HFF-Myc (cell line): ENCODE data around the gene SEBOX.
A peak's percentile ranks its signal among the peaks of the same experiment; 100 is the strongest.

Experiments
- DNase-seq: peaks from one replicate; pipeline ENCODE4 v3.0.0-alpha.2; 2011; ENCODE audit warnings: low read depth; ENCODE audit errors: extremely low read depth
- H3K4me3 ChIP-seq: replicated peaks from 2 replicates; pipeline ENCODE4 v1.5.1; 2011; ENCODE audit warnings: low read depth, mild to moderate bottlenecking, control low read depth, low read length
- TF ChIP-seq, protein P1 (sequence below): IDR thresholded peaks from 2 replicates; pipeline ENCODE4 v1.5.1; 2012; ENCODE audit warnings: mild to moderate bottlenecking, low read depth, low read length, control low read depth; ENCODE audit errors: missing control alignments

SEBOX gene

DNA sequence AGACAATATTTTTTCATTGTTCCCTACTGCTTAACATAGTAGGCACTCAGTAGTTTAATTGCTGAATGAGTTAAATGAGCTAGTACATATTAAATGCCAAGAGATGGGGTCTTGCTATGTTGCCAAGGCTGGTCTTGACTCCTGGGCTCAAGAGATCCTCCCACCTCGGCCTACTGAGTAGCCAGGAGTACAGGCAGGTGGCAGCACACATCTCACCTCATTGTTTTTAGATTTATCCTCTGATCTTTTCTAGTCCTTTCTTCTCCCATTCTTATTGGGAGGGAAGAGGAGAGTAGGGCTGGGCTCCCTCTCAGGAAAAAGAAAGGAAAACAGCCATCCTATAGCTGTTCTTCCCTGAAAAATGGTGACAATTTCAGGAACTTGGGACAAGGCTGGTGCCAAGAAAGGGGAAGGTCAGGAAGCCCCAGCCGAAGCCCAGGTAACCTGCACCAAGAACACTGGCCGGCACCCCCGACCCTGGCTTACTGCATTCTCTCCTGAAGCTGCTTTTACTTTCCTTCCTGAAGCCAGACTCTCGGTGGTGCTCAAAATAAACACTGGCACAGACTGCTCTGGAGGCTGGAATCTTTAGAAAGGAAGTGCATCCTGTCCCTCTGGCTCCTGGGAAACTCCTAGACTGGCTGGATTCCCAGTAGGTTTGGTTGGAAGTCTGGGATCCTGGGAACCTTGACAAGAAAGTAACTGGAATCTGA, 26.8 kb downstream of the SEBOX start:
- TF ChIP-seq, protein P1, sequence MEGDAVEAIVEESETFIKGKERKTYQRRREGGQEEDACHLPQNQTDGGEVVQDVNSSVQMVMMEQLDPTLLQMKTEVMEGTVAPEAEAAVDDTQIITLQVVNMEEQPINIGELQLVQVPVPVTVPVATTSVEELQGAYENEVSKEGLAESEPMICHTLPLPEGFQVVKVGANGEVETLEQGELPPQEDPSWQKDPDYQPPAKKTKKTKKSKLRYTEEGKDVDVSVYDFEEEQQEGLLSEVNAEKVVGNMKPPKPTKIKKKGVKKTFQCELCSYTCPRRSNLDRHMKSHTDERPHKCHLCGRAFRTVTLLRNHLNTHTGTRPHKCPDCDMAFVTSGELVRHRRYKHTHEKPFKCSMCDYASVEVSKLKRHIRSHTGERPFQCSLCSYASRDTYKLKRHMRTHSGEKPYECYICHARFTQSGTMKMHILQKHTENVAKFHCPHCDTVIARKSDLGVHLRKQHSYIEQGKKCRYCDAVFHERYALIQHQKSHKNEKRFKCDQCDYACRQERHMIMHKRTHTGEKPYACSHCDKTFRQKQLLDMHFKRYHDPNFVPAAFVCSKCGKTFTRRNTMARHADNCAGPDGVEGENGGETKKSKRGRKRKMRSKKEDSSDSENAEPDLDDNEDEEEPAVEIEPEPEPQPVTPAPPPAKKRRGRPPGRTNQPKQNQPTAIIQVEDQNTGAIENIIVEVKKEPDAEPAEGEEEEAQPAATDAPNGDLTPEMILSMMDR, result no peak
- DNase-seq, result peak; percentile 67
- peak overlapping the region; percentile 4; the same call in 1 of the 2 replicates for H3K4me3 ChIP-seq

DNA sequence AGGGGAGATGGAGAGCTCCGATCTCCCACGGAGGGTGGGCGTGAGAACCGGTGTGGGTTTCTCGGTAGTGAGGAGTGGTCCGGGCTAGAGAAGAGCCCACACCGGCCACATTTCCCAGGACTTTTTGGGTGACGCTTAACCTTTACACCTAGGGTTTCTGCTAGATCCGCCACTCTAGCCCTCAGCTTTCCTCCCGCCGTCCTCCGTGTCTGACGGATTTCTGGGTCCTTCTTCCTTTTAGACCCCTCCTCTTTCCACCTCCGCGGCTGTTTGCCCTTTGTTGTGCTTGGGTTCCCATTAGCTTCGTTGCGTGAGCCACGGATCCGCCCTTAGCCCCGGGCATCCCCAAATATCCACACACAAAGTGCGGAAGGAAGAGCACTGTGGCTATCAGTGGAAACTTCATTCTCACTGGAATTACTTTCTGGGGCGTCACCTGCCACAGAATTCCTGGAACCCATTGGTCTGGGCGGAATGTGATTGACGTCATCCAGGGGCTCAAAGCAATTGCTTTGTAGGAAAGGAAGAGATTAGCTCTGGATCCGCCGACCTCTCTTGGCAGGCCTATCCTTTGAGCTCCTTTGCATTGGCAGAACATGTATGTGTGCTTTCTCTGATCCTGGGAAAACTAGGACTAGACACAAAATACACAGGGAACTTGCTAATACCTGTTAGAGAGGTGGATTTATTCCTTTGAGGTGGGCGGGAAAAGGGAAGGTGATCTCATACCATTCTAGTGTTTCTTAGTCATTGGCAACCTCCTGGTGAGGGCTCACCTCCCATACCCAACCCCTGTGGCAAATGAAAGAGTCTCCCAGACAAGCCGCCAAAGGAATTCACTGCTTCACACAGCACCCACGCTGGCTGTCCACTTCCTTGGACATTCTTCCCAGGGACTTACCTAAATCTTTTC, 28.8 kb downstream of the SEBOX start:
- peak; percentile 59 for DNase-seq
- TF ChIP-seq, protein P1, result no peak
- H3K4me3 ChIP-seq, result peak overlapping the region; percentile 96

- TF ChIP-seq, protein P1, result no peak
- DNase-seq, result peak; percentile 98
- peak within 1 kb of the TSS; percentile 96 for H3K4me3 ChIP-seq
Observed at GRCh38 chr17:28335201-28335958, 29.6 kb downstream of the SEBOX start, which contains the start of the genes IFT20 and TNFAIP1. IFT20 (minus strand) TSS chr17:28335472; CDS start chr17:28331985, 3,487 bp downstream. TNFAIP1 (plus strand) TSS chr17:28335761; CDS start chr17:28339522, 3,761 bp downstream.

GRCh38 chr17:28334666-28335200, 30.3 kb downstream of the SEBOX start:
- TF ChIP-seq, protein P1, result no peak
- peak overlapping the region; percentile 96 for H3K4me3 ChIP-seq
- DNase-seq, result no peak

GRCh38 chr17:28334171-28334570, 30.8 kb downstream of the SEBOX start:
- no peak for DNase-seq
- peak overlapping the region; percentile 96 for H3K4me3 ChIP-seq
- TF ChIP-seq, protein P1, result no peak
